Activated CD4-positive, alpha-beta memory T cell treated with anti-CD3 and anti-CD28 coated beads, Interleukin-2, amount 10 ng/mL, durations not matched to agents 7 days and 5 days (primary cell): ENCODE measurements around the gene APC2. TPM values are rescaled to one million over a fixed set of nuclear protein-coding genes. Genes with fewer than 3 reads are reported as not detected.
"Not testable (repeated sequence)": the region's sequence is repeated elsewhere in the genome, so short reads cannot be mapped to it uniquely, and the experiment has no call there.

Source experiments
- CTCF ChIA-PET: fragments of 350-600 bp; sonication (Branson Sonifier 250); formaldehyde crosslinking; loops from one replicate; lab custom pipeline; 2021; ENCODE audit warnings: antibody characterized with exemption, inconsistent platforms; lab: Charles Lee
- POLR2A ChIA-PET: fragments of 350-600 bp; sonication (Branson Sonifier 250); formaldehyde crosslinking; loops from one replicate; lab custom pipeline; 2021; ENCODE audit warnings: antibody characterized with exemption; lab: Charles Lee
- DNase-seq: peaks from one replicate; pipeline ENCODE4 v3.0.0-alpha.2; 2020
- H3K27ac Mint-ChIP-seq: one replicate; pipeline ENCODE4 v1.8.0; 2021; ENCODE audit warnings: mild to moderate bottlenecking, mixed read lengths
- H3K27me3 Mint-ChIP-seq: one replicate; pipeline ENCODE4 v1.8.0; 2021; ENCODE audit warnings: mixed read lengths
- H3K36me3 Mint-ChIP-seq: one replicate; pipeline ENCODE4 v1.8.0; 2021; ENCODE audit warnings: low read depth, mixed read lengths
- H3K4me1 Mint-ChIP-seq: one replicate; pipeline ENCODE4 v1.8.0; 2021; ENCODE audit warnings: mixed read lengths
- H3K4me3 Mint-ChIP-seq: one replicate; pipeline ENCODE4 v1.8.0; 2021; ENCODE audit warnings: mild to moderate bottlenecking, mixed read lengths
- H3K9me3 Mint-ChIP-seq: one replicate; pipeline ENCODE4 v1.8.0; 2021; ENCODE audit warnings: mixed read lengths
- total RNA-seq, 2 experiments: library from RNA; stranded (reverse); gene quantifications; one replicate each; pipeline ENCODE4 v1.2.3, GENCODE V29; 2021

Gene APC2
- total RNA-seq, 2 experiments from 2014 or later: 0.03 TPM; not detected in 1

DNA sequence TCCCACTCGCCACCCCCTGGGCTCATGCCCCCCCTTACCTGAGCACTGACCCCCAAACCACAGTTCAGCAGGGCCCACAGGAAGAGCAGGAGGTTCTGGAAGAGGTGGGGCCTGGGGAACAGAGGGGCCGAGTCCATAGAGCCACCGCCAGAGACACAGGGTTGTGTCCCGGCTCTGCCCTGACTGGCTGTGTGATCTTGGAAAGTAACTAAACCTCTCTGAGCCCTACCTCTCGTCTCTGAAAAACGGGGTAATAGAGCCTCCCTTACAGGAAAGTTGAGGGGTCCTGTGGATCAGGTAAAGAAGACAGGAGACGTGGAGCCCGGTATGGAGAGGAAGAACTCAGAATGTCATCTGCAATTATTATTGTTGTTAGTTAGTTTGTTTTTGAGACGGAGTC is 60.9 kb downstream of the APC2 start:
- no peak for DNase-seq
- peaks cover 13% of the 10 kb centered on the region for H3K27me3 Mint-ChIP-seq
- peaks cover 18% of the 10 kb centered on the region for H3K4me1 Mint-ChIP-seq
- no peaks in the 10 kb centered on the region for H3K9me3 Mint-ChIP-seq
- no peak overlapping the region for H3K27ac Mint-ChIP-seq
- POLR2A ChIA-PET: no interaction called here
- H3K4me3 Mint-ChIP-seq: no peak overlapping the region
- CTCF ChIA-PET: no interaction called here
- H3K36me3 Mint-ChIP-seq: no peaks in the 10 kb centered on the region

DNA sequence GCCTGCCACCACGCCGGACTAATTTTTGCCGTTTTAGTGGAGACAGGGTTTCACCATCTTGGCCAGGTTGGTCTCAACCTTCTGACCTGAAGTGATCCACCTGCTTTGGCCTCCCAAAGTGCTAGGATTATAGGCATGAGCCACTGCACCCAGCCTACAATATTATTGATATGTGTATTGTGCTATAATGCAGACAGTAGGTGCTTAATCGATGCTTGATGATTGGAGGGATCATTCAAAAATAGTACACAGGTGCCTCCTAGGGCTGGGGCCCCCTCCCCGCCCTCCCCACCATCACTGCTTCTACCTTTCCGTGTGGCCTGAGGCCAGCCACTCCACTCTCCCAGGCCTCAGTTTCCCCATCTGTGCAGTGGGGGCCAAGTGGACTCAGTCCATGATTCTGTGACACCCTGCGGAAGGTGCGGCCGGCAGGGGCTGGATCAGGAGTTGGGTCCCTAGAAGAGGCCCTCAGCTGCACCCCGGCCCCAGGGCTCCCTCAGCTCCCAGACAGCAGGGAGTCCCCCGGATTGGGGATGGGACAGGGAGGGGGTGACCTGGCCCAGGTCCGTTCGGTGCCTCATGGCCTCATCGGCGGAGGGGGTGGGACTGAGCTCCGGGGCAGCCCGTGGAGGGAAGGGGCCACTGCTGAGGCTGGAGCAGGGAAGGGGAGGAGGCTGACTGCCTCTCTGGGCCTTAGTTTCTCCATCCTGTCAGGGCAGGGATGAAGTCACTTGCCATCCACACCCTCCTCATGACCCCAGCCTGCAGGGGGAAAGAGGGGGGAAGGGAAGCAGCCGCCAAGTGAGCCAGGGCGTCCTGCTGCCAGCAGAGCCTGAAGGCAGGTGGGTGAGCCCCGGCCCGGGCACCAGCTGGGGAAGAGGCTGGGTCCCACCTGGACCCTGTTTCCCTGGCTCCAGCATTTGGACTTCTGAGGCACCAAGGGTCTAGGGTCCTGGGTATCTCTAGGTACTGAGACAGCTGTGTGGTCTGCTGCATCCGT is 61.7 kb downstream of the APC2 start:
- H3K4me1 Mint-ChIP-seq: peaks cover 18% of the 10 kb centered on the region
- peak overlapping the region; percentile 66 for H3K4me3 Mint-ChIP-seq
- peaks cover 13% of the 10 kb centered on the region for H3K27me3 Mint-ChIP-seq
- no peaks in the 10 kb centered on the region for H3K9me3 Mint-ChIP-seq
- no peak overlapping the region for H3K27ac Mint-ChIP-seq
- ChIA-PET POLR2A (no interaction called here), CTCF (no interaction called here)
- no peaks in the 10 kb centered on the region for H3K36me3 Mint-ChIP-seq
- no peak for DNase-seq

- H3K27ac Mint-ChIP-seq: no peak within 1 kb of the TSS
- DNase-seq: peak; percentile 78
- ChIA-PET POLR2A (no interaction called here), CTCF (no interaction called here)
- peak within 1 kb of the TSS; percentile 66 for H3K4me3 Mint-ChIP-seq
- H3K27me3 Mint-ChIP-seq: peaks cover 13% of the 10 kb centered on the region
- peaks cover 14% of the 10 kb centered on the region for H3K4me1 Mint-ChIP-seq
- H3K36me3 Mint-ChIP-seq: no peaks in the 10 kb centered on the region
- H3K9me3 Mint-ChIP-seq: no peaks in the 10 kb centered on the region
These were observed 63.0 kb downstream of the APC2 start, which contains the start of gene ADAMTSL5 for GRCh38 chr19:1512671-1513498. ADAMTSL5 (minus strand) TSS chr19:1513019; CDS start chr19:1510943, 2,076 bp downstream.

DNA sequence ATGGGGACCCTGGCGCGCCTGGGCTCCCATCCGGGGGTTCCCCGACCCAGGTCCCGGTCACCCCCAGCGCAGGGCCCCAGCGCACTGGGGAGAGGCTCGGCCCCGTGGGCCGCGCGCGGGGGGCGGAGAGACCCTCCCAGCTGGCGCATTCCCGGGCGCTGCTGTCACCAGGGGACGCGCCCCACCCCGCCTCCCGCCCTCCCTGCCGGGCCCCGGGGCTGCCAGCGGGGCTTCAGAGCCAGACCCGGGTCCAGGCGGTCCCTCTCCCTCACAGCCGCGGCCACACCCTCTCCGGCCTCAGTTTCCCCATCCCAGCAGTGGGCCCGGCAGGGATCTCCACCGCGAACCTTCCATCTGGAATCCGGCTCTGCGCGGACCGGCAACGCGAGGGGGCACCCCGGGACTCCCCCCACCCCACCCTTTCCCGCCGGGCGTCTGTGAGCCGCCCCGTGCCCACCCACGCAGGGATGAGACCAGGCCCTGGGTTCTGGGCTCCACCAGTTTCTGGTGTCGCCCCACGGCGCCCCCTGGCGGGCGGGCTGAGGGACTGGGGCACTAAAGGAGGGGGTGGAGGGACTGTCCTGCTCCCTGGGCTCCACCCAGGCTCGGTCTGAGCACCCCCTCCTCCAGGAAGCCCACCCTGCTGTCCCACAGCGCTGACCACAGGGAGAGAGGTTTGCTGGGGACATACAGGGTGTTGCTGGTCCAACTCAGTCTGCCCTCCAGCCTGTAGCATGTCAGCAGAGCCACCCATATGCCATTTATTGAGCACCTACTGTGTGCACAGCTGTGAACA is 63.8 kb downstream of the APC2 start:
- DNase-seq: peak; percentile 74
- Mint-ChIP-seq H3K9me3 (no peaks in the 10 kb centered on the region), H3K27me3 (peaks cover 12% of the 10 kb centered on the region), H3K36me3 (no peaks in the 10 kb centered on the region), H3K27ac (no peak overlapping the region), H3K4me3 (peak overlapping the region; percentile 30), H3K4me1 (peaks cover 13% of the 10 kb centered on the region)
- CTCF ChIA-PET: interaction anchor here (0.9 to 1.0 kb wide), 2 partner anchors 23 to 26 kb away, joined by 3 to 5 read pairs; partner anchors contain the start of gene REEP6
- POLR2A ChIA-PET: no interaction called here

DNA sequence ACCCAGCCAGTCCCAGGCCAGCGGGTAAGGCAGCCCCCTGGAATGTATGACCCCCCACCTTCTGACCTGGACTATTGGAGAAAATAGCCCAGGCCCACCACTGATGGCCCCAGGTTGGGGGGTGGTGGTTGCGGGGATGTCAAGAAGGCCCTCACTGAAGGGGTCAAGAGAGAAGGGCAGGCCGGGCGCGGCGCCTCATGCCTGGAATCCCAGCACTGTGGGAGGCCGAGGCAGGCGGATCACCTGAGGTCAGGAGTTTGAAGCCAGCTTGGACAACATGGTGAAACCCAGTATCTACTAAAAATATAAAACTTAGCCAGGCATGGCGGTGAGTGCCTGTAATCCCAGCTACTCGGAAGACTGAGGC is 64.4 kb downstream of the APC2 start:
- H3K27me3 Mint-ChIP-seq: peaks cover 10% of the 10 kb centered on the region
- H3K9me3 Mint-ChIP-seq: no peaks in the 10 kb centered on the region
- peaks cover 13% of the 10 kb centered on the region for H3K4me1 Mint-ChIP-seq
- no peaks in the 10 kb centered on the region for H3K36me3 Mint-ChIP-seq
- H3K27ac Mint-ChIP-seq: no peak overlapping the region
- DNase-seq: no peak
- H3K4me3 Mint-ChIP-seq: peak overlapping the region; percentile 30
- ChIA-PET CTCF (interaction anchor here (0.8 to 1.0 kb wide), 3 partner anchors 23 to 28 kb away, joined by 3 to 5 read pairs (median 3); partner anchors contain the start of gene REEP6), POLR2A (interaction anchor here (0.9 kb wide), 1 partner anchor 77 kb away, joined by 3 read pairs; no protein-coding TSS in a partner anchor)

DNA sequence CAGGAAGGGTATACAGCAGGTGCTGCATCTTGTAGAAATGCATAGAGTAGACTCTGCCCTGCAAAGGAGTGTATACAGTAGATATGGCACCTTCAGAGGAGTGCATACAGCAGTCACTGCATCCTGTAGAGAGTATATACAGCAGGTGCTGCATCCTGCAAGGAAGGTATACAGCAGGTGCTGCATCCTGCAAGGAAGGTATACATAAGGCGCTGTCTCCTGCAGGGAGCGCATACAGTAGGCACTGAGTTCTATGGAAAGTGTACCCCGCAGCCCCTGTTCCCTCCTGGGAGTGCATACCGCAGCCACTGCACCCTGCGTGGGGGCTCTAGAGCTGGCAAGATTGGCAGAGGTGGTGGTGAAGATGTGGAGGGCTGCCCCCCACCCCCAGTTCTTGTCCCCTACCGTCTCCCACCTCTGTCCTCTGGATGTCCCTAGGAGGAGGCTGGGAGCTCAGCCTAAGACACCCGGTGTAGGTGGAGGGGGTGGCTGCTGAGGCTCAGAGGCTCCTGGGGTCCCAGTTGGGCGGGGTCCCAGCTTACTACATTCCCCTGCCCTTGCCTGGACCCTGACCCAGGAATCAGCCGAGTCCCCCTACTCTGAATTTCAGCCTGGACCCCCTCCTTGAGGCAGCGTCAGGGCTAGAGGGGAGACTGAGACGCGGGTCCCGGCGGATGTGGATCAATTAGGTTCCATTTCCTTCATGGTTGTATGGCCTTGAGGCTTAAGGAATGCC is 65.2 kb downstream of the APC2 start:
- H3K4me3 Mint-ChIP-seq: no peak overlapping the region
- peaks cover 11% of the 10 kb centered on the region for H3K4me1 Mint-ChIP-seq
- H3K36me3 Mint-ChIP-seq: no peaks in the 10 kb centered on the region
- DNase-seq: no peak
- H3K9me3 Mint-ChIP-seq: no peaks in the 10 kb centered on the region
- no peak overlapping the region for H3K27ac Mint-ChIP-seq
- POLR2A ChIA-PET: interaction anchor here (0.9 kb wide), 1 partner anchor 77 kb away, joined by 3 read pairs; no protein-coding TSS in a partner anchor
- CTCF ChIA-PET: interaction anchor here (0.6 to 1.0 kb wide), 4 partner anchors 24 to 268 kb away, joined by 3 to 5 read pairs (median 3); partner anchors contain the start of gene REEP6
- H3K27me3 Mint-ChIP-seq: peaks cover 6% of the 10 kb centered on the region

GRCh38 chr19:1516395-1516753 is 66.5 kb downstream of the APC2 start:
- Mint-ChIP-seq H3K9me3 (no peaks in the 10 kb centered on the region), H3K27ac (no peak overlapping the region), H3K4me1 (peaks cover 9% of the 10 kb centered on the region), H3K27me3 (no peaks in the 10 kb centered on the region), H3K36me3 (no peaks in the 10 kb centered on the region), H3K4me3 (no peak overlapping the region)
- ChIA-PET CTCF (no interaction called here), POLR2A (no interaction called here)
- no peak for DNase-seq

- POLR2A ChIA-PET: no interaction called here
- Mint-ChIP-seq H3K9me3 (no peaks in the 10 kb centered on the region), H3K27me3 (peaks cover 10% of the 10 kb centered on the region), H3K36me3 (no peaks in the 10 kb centered on the region), H3K4me3 (no peak overlapping the region), H3K27ac (no peak overlapping the region), H3K4me1 (peaks cover 2% of the 10 kb centered on the region)
- CTCF ChIA-PET: interaction anchor here (1.6 kb wide), 1 partner anchor 28 kb away, joined by 5 read pairs; no protein-coding TSS in a partner anchor
- DNase-seq: no peak
These were observed 68.5 kb downstream of the APC2 start for GRCh38 chr19:1518471-1518870.

GRCh38 chr19:1519802-1520201 is 69.9 kb downstream of the APC2 start:
- POLR2A ChIA-PET, CTCF ChIA-PET, H3K4me1 Mint-ChIP-seq, H3K27ac Mint-ChIP-seq, H3K36me3 Mint-ChIP-seq, H3K4me3 Mint-ChIP-seq, DNase-seq, H3K9me3 Mint-ChIP-seq: not testable (repeated sequence)
- H3K27me3 Mint-ChIP-seq: peaks cover 16% of the 10 kb centered on the region

GRCh38 chr19:1520203-1520780 is 70.4 kb downstream of the APC2 start:
- ChIA-PET CTCF (no interaction called here), POLR2A (no interaction called here)
- peaks cover 3% of the 10 kb centered on the region for H3K36me3 Mint-ChIP-seq
- H3K9me3 Mint-ChIP-seq: no peaks in the 10 kb centered on the region
- H3K27ac Mint-ChIP-seq: no peak overlapping the region
- peaks cover 4% of the 10 kb centered on the region for H3K4me1 Mint-ChIP-seq
- no peak for DNase-seq
- H3K27me3 Mint-ChIP-seq: peaks cover 20% of the 10 kb centered on the region
- H3K4me3 Mint-ChIP-seq: no peak overlapping the region

GRCh38 chr19:1521636-1522035 is 71.7 kb downstream of the APC2 start:
- no peak for DNase-seq
- peaks cover 4% of the 10 kb centered on the region for H3K4me1 Mint-ChIP-seq
- ChIA-PET POLR2A (no interaction called here), CTCF (no interaction called here)
- no peaks in the 10 kb centered on the region for H3K9me3 Mint-ChIP-seq
- H3K27ac Mint-ChIP-seq: no peak overlapping the region
- no peak overlapping the region for H3K4me3 Mint-ChIP-seq
- peaks cover 27% of the 10 kb centered on the region for H3K27me3 Mint-ChIP-seq
- peaks cover 3% of the 10 kb centered on the region for H3K36me3 Mint-ChIP-seq
